WTC11 (cell line): ENCODE results near the gene RAB10. TPM values are rescaled to one million over a fixed set of nuclear protein-coding genes. Genes with fewer than 3 reads are reported as not detected.

Source experiments
- ATAC-seq: fragments of 200-7000 bp; cut with Tn5 transposase; 2 replicates; pipeline ENCODE4 v1.10.0; 2021; ENCODE audit warnings: mild to moderate bottlenecking, moderate library complexity
- CTCF ChIA-PET: fragments of 300-600 bp; sonication (Branson Sonifier 250); formaldehyde crosslinking; loops from one replicate; lab custom pipeline; 2021; ENCODE audit warnings: antibody characterized with exemption; lab: Charles Lee
- POLR2A ChIA-PET: fragments of 350-600 bp; sonication (Branson Sonifier 250); formaldehyde crosslinking; loops from one replicate; lab custom pipeline; 2021; ENCODE audit warnings: antibody characterized with exemption; lab: Charles Lee
- DNase-seq: peaks from one replicate; pipeline ENCODE4 v3.0.0; 2021; ENCODE audit warnings: low spot score
- H3K27ac Mint-ChIP-seq: 2 replicates; pipeline ENCODE4 v1.8.0; 2021; ENCODE audit warnings: mixed read lengths
- H3K27me3 Mint-ChIP-seq: 2 replicates; pipeline ENCODE4 v1.8.0; 2021; ENCODE audit warnings: low read depth, mild to moderate bottlenecking, moderate library complexity, mixed read lengths
- H3K36me3 Mint-ChIP-seq: 2 replicates; pipeline ENCODE4 v1.8.0; 2021; ENCODE audit warnings: mixed read lengths
- H3K4me1 Mint-ChIP-seq: 2 replicates; pipeline ENCODE4 v1.8.0; 2022; ENCODE audit warnings: mixed read lengths
- H3K4me3 Mint-ChIP-seq: 2 replicates; pipeline ENCODE4 v1.8.0; 2021; ENCODE audit warnings: mild to moderate bottlenecking, moderate library complexity, mixed read lengths
- H3K9me3 Mint-ChIP-seq: 2 replicates; pipeline ENCODE4 v1.8.0; 2021; ENCODE audit warnings: mixed read lengths
- AR ChIP-seq: fragments of 250-450 bp; sonication (Bioruptor Pico); IDR thresholded peaks from 2 replicates; pipeline ENCODE4 v1.9.0; 2021; ENCODE audit warnings: mild to moderate bottlenecking
- ATF3 ChIP-seq: sonication (generic); formaldehyde crosslinking; conservative IDR thresholded peaks from 2 replicates; pipeline ENCODE4 v1.8.1; 2022; ENCODE audit warnings: mild to moderate bottlenecking, missing genetic modification reagents
- GABPB1 ChIP-seq: sonication (generic); formaldehyde crosslinking; IDR thresholded peaks from 2 replicates; pipeline ENCODE4 v1.8.1; 2023; ENCODE audit warnings: mild to moderate bottlenecking, missing genetic modification reagents
- MLX ChIP-seq: sonication (generic); formaldehyde crosslinking; IDR thresholded peaks from 2 replicates; pipeline ENCODE4 v1.8.1; 2023; ENCODE audit warnings: mild to moderate bottlenecking, missing genetic modification reagents, moderate library complexity
- NFE2L1 ChIP-seq: sonication (generic); formaldehyde crosslinking; IDR thresholded peaks from 2 replicates; pipeline ENCODE4 v1.8.1; 2023; ENCODE audit warnings: missing genetic modification reagents
- NR3C1 ChIP-seq: sonication (generic); formaldehyde crosslinking; conservative IDR thresholded peaks from 2 replicates; pipeline ENCODE4 v1.8.1; 2023; ENCODE audit warnings: low read depth, mild to moderate bottlenecking, missing genetic modification reagents
- SMAD3 ChIP-seq: sonication (generic); formaldehyde crosslinking; IDR thresholded peaks from 2 replicates; pipeline ENCODE4 v1.8.0; 2022; ENCODE audit warnings: missing genetic modification reagents, mild to moderate bottlenecking, borderline replicate concordance
- STAT6 ChIP-seq: sonication (generic); formaldehyde crosslinking; conservative IDR thresholded peaks from 2 replicates; pipeline ENCODE4 v1.8.1; 2023; ENCODE audit warnings: mild to moderate bottlenecking, low read depth, missing genetic modification reagents, moderate library complexity
- ZMAT4 ChIP-seq: fragments of 250-450 bp; sonication (Bioruptor Pico); IDR thresholded peaks from 2 replicates; pipeline ENCODE4 v1.9.0; 2021; ENCODE audit warnings: mild to moderate bottlenecking
- ZNF219 ChIP-seq: sonication (generic); formaldehyde crosslinking; IDR thresholded peaks from 2 replicates; pipeline ENCODE4 v1.8.0; 2023; ENCODE audit warnings: missing genetic modification reagents, mild to moderate bottlenecking, borderline replicate concordance
- total RNA-seq: library from RNA; stranded (reverse); gene quantifications from 3 replicates; pipeline ENCODE4 v1.2.3, GENCODE V29; 2021

Gene RAB10
- total RNA-seq, 1 experiment from 2014 or later, result 127 TPM

GRCh38 chr2:26067186-26067974 is 33.5 kb downstream of the RAB10 start (continued):
- TF ChIP-seq AR (CRISPR knock-in tag) (no peak), SMAD3 (CRISPR knock-in tag) (no peak)

GRCh38 chr2:26067980-26068507 is 34.2 kb downstream of the RAB10 start:
- Mint-ChIP-seq H3K9me3 (peaks cover 4% of the 10 kb centered on the region; the same call in 1 of the 2 replicates), H3K4me3 (peak overlapping the region; percentile 31), H3K4me1 (peaks cover 46% of the 10 kb centered on the region), H3K27me3 (no peaks in the 10 kb centered on the region), H3K36me3 (peaks cover 5% of the 10 kb centered on the region)
- CTCF ChIA-PET, result interaction anchor here (0.8 to 1.1 kb wide), 2 partner anchors 77 to 117 kb away, joined by 3 read pairs; no protein-coding TSS in a partner anchor
- ATAC-seq, result no peak
- POLR2A ChIA-PET, result no interaction called here
- TF ChIP-seq MLX (CRISPR knock-in tag) (no peak), NR3C1 (CRISPR knock-in tag) (no peak), STAT6 (no peak), NFE2L1 (CRISPR knock-in tag) (no peak), ZNF219 (CRISPR knock-in tag) (no peak), ATF3 (CRISPR knock-in tag) (no peak)
- TF ChIP-seq, all 79 proteins: peak for 0
- DNase-seq, result no peak
- H3K27ac Mint-ChIP-seq, result peak overlapping the region; percentile 92

GRCh38 chr2:26068602-26069298 is 34.9 kb downstream of the RAB10 start:
- Mint-ChIP-seq H3K4me3 (no peak overlapping the region), H3K9me3 (peaks cover 4% of the 10 kb centered on the region; the same call in 1 of the 2 replicates), H3K27me3 (no peaks in the 10 kb centered on the region), H3K36me3 (peaks cover 5% of the 10 kb centered on the region), H3K4me1 (peaks cover 53% of the 10 kb centered on the region), H3K27ac (peak overlapping the region; percentile 80; the same call in 1 of the 2 replicates)
- peak; percentile 25; the same call in 1 of the 2 replicates for ATAC-seq
- ChIA-PET POLR2A (interaction anchor here (1.3 kb wide), 1 partner anchor 176 kb away, joined by 3 read pairs; the partner anchor contains the start of genes HADHA and HADHB), CTCF (interaction anchor here (0.6 to 1.1 kb wide), 3 partner anchors 28 to 116 kb away, joined by 3 to 4 read pairs (median 3); no protein-coding TSS in a partner anchor)
- DNase-seq, result no peak
- TF ChIP-seq NFE2L1 (CRISPR knock-in tag), result 0 out of 2 replicates have a peak, but pooled peaks have one; percentile 40
- 0 out of 2 replicates have a peak, but pooled peaks have one; percentile 16 for TF ChIP-seq GABPB1 (CRISPR knock-in tag)
- TF ChIP-seq ZMAT4 (CRISPR knock-in tag), result no peak
